NCI-H1092 treated with DMSO at 0.1 percent for 48 hours (cell line): ENCODE results near the gene COL16A1.

Source experiments
- DNase-seq: peaks from one replicate; lab custom pipeline; 2025; lab: John Stamatoyannopoulos, UW

COL16A1 gene

DNA sequence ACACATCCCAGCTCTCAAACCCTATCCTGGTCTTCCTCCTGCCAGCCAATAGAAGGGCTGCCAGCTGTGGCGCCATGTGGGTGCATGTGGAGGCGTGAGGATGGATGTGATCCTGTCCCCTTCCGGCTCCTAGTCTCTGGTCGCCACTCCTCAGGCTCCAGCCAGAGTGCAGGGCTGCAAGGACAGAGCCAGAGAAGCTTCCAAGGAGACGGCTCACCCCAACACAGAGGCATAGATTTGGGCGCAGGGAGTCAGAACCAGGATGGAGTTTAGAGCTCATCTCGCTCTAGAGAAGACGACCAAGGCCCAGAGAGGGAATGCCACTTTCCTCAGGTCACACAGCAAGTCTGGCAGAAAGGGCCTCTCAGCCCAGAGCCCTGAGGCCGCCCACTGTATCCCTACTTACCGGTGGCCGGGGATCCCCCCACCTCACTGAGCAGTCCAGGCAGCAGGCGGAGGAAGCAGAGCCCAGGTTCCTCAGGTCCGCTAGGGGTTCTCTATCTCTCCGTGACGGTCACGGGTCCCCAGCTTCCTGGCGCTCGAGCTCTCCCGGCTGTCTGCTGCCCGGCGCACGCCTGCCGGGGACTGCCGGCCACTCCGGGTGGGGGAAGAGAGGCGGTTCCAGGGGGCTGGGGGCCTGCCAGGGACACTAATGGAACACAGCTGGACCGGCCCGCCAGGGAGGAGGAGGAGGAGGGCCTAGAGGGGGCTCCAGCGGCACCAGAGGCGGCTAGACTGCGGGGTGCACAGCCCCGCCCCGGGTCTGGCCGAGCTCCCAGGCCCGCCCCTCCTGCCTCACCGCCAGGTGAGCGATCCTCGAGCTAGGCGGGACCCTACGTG is at the start of gene COL16A1:
COL16A1 (minus strand) TSS at position 587 of the 840 bp plus-strand sequence. CDS start 1,824 bp downstream, outside the sequence.
- DNase-seq = no peak

DNA sequence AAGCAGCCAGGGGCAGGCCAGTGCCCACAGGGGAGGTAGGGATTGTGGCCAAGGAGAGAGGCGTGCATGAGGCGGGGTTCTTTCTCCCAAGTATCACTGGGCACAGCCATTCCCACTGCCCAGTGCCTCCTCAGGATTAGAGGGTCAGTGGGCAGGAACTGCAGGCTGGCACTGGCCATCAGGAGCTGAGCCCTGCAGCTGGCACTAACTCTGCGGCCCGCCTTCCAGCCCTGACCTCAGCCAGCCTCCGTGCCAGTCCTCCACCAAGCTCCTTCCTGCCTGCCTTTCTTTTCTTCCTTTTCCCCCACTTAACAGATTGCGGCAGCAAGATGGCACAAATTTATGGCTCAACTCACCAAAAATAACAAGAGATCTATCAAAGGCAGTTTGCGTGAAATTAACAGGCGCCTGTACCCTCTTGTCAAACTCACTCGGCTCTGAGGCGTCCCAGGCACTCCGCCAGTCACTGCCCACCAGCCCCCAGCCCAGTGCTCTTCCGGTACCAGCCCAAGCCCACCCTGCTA is 49.2 kb upstream of the COL16A1 start:
- DNase-seq = no peak

DNA sequence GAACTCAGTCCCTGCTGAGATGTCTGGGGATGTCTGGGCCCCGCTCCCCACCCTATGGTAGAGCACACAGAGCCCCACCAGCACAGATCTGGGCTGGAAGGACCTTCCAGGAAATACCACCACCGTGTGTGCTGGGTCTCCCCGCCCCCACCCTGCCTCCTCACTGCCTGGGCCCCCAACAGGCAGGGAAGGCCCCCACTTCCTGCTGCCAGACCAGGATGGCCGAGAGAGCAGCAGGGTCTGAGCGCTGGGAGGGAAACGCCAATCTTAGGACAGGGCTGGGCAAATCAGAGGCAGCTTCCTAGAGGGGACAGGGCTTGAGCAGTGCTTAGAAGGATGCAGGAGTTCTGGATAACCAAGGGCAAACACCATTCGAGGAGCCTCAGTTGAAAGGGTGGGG is 48.4 kb upstream of the COL16A1 start:
- DNase-seq = no peak

DNA sequence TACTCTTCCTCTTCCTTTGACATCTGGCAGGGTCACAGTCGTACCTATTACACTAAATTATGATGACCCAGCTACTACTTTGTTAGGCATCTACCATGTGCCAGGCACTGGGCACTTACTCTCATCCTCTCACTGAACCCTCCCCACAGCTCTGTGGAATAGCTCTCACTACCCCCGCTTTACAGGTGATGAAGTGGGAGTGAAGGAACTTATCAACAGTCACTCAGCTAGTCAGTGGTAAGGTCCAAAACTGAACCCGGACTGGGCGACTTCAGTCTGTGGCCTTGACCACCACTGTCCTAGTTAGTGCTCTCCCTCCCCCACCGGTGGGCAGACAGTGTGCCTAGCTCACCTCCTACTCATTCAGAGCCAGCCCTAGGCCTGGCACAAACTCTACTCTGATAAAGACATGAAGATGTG is 48.0 kb upstream of the COL16A1 start:
- DNase-seq = no peak

DNA sequence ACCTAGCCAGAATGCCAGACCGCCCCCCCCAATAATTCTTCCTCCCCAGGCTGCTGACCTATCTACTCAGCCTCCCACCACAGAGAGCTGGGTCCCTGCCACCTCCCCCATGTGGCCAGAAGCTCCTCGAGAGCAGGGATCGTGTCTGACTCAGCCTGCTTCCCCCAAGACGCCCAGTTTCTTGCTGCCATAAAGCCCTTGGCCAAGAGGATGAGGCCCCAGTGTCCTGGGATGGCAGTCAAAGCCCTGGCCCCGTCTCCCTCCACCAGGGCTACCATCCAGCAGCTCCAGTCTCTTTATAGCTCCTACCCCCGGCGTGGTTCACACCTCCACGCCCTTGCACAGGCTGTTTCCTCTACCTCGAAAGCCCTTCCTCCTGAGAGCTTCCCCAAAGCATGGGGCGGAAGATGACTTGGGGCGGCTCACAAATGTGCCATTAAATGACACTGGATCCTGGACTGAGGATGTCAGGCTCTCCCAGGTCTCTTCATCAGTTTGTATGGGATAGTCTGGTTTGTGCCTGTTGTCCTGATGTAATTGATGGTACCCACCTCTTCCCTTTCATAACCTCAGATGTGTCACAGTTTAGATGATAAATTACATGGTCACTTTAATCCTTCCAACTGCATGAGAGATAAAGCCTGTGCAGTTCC is 47.2 kb upstream of the COL16A1 start:
- no peak for DNase-seq

DNA sequence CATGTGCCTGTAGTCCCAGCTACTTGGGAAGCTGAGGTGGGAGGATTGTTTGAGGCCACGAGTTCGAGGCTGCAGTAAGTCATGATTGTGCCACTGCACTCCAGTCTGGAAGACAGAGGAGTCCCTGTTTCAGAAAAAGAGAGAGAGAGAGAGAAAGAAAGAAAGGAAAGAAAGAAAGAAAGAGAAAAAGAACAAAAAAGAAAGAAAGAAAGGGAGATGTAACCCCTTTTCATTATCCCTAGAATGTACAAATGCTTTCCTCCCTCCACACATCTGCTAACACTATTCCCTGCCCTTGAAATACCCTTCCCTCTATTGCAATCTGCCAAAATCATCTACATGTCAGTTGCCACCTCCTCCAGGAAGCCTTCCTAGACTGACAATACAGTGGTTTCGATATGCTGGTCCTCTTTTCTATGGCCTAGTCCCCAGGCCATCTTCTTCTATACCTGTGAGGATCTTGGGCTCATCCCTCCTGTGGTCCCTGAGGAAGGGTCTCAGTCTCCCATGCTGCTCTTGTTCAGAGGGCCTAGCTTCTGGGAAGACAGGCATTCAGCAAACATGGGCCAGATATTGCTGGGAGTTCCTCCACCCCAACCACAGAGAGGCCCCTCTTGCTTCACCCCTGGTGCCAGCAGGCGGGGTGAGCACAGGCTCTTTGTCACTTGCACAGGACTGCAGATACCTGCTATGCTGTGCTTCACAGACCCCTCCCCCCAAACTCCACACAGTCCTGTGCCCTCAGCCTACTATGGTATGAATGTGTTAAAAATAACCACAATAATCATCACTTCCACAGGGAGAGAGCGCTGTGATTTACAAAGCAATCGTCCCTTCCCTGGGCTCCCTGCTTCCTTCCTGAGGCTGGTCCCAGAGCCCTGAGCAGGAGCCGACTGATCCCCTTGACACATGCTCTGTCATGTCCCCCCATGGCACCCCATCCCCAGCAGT is 46.2 kb upstream of the COL16A1 start:
- no peak for DNase-seq

DNA sequence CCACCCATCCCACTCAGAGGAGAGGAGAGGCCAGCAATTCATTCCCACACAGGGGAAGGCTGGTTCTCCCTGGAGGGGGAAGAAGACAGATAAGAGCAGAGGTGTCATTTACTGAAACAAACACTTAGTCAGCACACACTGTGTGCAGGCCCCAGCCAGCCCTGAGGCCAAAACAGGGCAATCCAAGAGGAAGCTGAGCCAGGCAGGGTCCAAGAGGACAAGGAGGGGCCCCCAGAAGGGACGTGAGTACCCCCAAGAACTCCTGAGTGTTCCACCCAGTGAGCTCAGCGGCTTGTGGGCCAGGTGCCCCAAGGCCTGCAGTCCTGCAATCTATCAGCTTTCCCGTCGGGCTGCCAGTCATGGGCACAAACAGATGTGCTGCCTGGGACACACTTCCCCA is 44.5 kb upstream of the COL16A1 start:
- no peak for DNase-seq

DNA sequence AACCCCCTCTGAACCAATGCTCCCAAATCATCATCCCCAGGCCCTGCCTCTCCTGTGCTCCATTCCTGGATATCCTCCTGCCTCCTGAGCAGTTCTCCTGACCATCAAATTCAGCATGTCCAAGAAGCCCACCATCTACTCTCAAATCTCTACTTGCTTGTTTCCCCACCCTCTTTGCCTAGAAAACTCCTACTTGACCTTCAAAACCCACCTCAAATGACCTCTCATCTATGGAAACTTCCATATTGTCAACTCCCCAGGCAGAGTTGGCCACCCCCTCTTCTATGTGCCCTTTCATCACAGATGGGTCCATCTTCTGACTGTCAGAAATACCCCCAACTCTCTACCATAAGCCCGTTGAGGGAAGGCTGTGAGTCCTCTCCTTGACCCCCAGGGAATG is 43.5 kb upstream of the COL16A1 start:
- DNase-seq = no peak

DNA sequence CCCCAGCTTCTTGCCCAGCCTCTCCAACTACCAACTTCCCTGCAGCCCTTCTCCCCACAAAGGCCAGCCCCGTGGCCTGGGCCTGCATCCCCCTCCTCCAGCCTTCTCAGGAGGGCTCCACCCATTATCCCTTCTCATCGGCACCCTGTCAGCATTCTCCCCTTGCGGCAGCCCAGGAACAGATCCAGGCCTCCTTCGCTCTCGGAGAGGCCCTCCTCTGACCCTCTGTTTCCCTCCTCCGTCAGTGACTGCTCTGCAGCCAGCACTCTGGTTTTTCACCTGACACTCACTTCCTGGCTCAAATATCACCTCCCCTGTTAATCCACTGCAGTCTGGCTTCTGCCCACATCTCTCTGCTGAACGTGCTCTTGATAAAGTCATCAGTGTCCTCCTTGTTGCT is 42.9 kb upstream of the COL16A1 start:
- no peak for DNase-seq

DNA sequence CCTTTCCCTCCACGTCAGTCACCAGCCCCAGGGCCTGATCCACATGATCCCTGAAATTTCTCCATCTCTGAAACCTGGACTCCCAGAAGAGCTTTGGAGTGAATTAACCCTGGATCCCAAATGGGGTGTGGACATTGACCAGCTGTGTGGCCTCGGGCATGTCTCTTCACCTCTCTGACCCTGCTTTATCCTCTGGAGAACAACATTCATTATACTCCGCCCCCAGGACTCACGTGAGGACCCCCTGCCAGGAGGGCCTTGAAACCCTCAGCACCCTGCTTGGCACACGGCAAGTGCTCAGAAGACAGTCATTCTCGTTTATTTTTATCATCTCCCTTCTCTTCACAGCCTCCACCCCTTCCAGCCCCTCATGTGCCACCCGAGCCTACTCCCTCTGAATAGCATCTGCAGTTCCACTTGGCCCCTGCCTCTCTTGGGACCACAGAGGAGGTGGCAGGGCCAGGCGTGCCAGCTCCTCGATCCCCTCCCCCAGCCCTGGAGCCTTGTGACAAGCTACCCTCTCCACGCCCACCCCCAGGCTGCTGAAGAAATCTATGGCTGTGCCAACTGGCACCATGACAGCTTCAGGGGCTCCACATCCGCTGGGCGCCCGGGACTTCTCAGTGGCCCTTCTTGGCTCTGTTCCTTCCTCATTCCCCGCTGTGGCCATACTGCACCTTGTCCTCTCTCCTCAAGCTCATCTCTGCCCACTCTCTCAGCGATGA is 42.3 kb upstream of the COL16A1 start:
- DNase-seq = peak; percentile 38

DNA sequence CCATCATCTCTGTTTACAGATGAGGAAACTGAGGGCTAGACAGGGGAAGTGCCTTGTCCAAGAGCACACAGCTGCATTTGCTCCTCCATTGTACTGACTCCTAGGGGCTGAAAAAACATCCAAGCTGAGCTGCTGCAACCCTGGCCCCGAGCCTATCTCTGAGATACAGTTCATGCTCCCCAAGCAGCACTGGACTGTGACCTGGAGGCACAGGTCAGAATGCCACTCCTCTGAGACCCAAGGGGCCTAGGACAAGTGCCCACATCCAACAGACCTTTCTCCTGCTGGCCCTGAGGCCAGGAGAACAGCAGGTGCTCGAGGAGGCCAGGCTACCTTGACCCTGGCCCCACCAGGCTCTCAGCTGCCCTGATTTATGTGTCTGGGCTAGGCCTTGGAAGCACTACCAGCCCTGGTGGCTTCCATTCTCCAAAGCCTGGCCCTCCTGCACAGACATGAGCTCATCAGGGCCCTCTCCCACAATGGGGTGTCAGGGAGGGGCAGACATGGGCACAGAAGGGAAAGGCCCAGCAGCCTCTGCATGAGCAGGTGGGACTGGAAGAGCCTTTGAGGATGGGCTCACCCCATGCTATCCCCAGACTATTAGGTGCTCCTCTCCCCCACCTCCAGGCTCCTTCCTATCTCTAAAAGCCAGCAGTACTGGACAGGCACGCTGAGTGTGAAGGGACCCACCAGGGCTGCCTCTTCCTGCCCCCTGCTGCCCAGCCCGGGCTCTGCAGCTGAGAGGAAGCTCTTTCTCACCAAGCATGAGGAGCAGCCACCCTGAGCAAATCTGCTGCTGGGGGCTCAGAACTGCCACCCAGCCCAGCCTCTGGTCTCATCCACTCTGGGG is 41.5 kb upstream of the COL16A1 start:
- peak; percentile 42 for DNase-seq

DNA sequence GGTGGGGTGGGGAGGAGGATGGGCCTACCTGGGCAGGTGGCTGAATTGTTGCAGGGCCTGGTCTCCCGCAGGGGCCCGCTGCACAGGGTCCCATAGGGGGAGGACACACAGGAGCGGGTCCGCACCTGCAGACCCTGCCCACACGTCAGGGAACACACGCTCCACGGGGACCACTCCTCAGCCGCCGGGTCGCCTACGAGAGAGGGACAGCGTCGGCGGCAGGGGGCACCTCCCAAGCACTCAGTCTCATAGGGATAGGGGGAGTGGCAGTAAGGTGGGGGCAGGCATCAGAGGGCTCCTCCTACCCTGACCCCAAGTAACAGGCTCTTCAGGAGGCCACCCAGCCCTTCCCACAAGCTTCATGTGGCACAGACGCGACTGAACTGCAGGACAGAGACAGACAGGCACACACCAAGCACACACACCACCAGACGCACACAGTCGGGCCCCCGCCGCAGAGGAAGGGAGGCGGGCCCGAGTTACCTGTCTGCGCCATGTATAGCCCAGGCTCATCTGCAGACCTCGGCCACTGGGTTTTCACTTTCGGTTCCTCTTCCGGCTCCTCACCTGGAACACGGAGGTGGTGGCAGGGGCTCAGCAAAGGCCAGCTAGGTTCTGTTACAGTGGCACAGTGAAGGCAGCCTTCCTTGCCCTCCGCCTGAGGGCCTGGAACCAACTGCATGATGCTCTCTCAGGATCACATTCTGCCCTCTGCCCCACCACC is 40.5 kb upstream of the COL16A1 start:
- no peak for DNase-seq

DNA sequence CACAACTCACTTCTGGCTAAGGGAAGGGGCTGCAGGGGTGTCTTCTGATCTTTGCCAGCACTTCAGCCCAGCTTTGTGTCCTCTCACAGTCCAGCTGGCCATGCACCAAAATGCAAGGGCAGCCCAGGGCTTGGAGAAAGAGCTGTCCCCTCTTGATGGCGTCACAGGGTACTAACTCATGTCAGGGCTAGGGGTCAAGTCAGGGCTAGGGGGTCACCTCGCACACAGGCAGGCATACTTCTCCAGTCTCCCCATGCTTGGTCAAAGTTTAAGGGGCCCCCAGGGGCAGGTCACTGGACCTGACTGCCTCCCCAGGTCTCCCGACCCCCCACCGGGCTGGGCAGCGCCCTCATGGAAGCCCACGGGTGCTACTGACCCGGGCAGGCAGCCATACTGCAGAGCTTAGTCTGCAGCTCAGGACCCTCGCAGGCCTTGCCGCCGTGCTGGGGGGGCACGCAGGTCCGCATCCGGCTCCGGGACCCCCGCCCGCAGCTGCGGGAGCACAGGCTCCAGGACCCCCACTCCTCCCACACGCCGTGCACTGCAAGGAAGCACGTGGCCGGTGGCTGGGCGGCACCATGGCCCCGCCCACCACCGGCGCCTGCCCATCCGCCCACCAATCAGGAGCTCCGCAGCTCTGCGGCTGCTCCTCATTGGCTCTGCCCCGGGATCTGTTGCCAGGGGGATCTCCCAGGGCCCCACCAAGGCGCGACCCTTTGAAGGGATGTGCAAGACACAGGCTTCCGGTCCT is 38.8 kb upstream of the COL16A1 start:
- DNase-seq = no peak

DNA sequence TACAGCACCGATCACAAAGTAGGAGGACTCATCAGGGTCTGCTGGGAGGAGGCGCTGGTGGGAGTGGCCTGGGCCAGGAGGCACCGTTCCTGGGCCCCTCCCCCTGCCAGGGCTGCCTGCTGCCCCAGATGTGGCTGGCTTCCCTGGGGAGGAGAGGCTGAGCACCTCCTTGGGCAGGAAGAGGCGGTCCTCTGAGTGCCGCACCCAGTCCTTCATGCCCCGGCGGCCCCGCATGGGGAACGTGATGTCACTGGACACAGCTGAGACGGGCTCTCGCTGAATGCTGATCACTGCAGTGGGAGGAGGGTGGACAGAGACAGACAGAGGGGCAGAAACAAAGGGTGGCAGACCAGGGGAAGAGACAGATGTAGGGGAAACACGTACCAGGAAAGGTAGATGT is 35.5 kb upstream of the COL16A1 start:
- no peak for DNase-seq

DNA sequence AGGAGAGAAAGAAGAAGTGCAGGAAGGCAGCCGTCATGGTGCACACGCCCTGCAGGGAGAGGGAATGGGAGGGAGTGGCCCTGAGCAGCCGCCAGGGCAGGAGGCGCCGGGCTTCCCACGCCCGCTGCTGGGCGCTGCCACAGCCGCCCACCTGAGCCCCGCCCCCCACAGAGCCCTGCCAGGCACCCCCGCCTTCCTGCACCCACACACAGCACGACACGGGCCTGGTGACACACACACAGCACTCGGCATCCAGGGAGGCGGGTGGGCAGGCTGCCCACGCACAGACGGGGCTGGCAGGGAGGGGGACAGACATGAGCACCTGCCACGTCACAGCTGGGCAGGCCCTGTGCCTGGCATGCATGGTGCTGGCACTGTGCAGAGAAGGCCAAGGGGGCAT is 32.9 kb upstream of the COL16A1 start:
- no peak for DNase-seq

DNA sequence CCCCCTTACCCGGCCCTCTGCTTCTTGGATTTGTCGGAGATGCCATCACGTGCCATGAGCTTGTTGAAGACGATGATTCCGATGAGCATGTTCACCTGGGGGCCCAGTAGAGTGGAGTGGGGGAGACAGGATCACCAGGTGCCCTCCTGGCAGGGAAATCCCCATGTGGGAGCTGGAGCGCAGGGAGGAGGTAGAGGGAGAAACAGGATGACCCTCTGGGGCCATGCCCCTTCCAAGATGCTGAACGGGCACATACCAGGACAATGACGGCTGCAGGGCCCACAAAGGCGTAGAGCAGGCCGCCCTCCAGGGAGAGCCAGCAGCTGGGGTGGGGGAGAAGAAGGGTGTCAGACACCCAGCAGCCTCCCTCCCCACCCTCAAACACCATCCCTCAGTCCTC is 31.8 kb upstream of the COL16A1 start:
- no peak for DNase-seq

DNA sequence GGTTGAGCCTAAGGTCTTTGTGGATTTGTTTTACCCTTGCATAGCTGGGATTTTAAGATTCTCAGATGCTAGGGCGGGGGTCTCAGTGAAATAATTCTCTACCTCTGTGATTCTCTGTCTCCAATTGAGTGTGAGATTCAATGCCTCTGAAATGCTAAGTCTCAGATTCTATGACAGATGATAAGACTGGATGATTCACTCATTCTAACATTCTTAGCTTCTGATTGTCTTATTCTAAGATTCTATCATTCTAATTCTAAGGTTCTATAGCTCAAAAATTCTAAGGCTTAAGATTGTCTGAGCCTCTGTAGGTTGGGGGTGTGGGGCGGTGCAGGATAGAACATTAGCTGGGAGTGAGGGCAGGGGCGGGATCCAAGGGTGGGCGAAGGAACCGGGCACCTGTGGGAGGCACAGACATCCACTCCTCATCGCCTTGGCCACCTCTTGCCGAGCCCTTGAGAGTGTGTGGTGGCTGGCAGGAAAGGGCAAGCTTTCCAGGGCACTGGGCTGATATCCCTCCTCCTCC is 30.8 kb upstream of the COL16A1 start:
- no peak for DNase-seq

DNA sequence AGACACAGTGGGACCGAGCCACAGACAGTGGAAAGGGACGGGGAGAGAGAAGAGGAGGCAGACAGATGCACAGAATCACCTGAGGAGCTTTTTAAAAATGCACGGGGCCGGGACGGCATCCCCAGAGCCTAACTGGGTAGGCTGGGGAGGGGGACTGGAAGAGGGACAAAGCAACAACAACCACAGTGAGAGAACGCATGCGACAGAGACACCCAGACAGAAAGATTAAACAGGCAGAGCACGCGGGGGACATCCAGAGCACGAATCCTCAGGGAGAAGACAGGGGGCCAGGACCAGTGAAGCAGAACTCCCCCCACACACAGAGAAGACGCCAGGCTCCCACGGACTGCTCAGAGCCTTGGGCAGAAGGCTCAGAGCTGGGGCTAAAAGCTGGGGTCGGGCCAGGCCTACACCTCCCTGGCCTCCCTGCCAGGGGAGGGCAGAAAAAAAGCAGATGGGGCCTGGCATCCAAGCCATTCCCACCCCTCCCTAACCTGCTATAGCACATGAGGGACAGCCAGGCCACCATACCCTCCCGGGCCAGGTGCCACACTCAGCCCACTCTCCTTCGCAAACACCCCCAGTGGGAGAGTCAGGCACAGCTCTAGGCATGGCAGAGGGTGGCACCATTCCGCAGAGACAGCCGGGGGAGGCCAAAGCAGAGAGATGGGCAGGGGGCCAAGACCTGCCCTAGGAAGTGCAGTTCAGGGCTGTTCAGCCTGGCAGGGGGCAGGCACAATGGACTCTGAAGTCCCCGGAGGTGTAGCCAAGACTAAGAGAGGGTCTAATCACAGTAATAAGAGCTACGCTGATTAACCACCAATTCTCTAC is 29.8 kb upstream of the COL16A1 start:
- DNase-seq = peak; percentile 77
